NOMO-1 treated with dmso at 0.1 percent for 144 hours (cell line): ENCODE results near the gene ZDBF2.
"Not testable (repeated sequence)": the region's sequence is repeated elsewhere in the genome, so short reads cannot be mapped to it uniquely, and the experiment has no call there.

Experiments
- DNase-seq: peaks from one replicate; lab custom pipeline; 2025; ENCODE audit not compliant: unreplicated experiment; lab: John Stamatoyannopoulos, UW

Gene ZDBF2

DNA sequence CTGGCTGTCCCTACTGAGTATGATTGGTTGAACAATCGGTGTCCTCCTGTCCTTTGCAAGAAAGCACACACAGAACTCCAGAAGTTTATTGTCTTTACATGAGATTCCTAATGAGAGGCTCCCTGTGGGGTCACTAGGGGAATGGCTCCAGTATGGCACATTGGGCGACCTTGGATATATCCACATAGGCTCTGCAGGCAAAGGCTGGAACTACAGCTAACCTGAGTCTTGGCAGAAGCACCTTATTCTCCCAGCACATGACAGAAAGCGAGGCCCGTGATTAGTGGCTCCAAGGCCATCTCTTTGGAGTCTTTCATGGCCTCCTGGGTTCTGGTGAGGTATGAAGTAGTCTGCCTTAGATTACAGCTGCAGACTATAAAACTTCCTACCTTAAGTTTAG, 49.0 kb downstream of the ZDBF2 start:
- no peak for DNase-seq

DNA sequence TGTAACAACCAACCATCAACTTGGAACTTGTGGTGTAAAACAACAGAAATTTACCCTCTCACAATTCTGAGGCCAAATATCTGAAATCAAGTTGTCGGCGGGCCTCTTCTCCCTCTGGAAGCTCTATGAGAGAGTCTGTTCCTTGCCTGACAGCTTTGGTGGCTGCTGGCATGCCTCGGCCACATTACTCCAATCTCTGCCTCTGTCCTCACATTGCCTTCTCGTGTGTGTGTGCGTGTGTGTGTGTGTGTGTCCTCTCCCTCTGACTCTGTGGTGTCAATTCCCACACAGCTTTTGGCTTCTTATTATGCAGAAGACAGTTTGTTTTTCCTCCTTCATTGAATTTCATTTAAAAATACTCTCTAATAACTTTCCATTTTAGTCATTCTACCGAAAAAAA, 50.4 kb downstream of the ZDBF2 start:
- no peak for DNase-seq

DNA sequence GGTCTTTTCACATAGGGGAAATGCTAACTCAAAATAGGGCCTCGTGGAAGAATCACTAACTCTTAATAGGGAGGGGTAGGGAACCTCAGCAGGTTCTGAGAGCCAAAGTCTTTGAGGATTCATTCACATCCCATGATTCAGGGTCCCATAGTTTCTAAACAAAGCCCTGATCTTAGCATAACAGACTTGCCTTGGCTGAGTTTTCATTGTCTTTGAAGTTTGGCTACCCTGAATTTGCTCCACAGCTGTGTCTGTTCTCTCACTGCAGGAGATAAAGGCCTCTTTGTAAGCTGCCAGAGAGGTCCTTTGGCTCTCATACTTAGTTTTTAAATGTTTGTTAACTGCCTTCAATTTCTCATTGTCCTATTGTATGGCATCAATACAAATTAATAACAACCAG, 54.5 kb downstream of the ZDBF2 start:
- DNase-seq: no peak

DNA sequence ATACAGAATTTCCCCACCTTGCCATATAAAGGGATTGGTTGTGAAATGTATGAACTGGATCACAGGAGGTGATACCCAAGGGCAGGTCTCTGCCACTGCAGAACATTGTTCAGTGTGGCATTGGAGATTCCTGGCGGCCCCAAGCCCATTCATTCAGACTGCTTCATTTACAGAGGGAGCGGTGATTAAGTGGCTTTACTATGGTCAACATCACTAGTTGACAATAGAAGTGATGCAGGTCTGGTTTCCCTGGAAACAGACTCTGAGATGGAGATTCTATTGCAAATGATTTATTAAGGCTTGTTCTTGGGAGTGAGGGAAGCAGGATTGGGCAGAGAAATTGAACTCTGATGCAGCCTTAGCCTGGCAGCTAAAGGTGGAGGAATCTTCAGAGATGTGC, 62.4 kb downstream of the ZDBF2 start:
- DNase-seq: no peak

DNA sequence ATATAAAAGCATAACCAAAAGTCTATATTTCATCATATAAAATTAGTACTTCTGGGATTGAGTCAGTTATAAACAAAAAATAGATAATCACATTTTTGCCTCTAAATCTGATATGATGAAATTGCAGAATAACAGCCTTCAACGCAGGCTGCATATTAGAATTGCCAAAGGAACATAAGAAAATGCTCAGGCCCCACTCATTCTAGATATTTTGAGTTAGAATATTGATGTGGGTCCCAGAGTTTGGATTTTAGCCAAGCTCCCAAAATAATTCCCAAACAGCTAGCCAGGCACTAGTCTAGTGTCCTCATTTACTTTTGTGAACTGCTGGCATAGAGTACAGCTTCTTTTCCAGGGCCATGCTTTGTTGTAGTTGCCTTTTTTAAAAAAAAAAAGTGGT, 63.5 kb downstream of the ZDBF2 start:
- no peak for DNase-seq

DNA sequence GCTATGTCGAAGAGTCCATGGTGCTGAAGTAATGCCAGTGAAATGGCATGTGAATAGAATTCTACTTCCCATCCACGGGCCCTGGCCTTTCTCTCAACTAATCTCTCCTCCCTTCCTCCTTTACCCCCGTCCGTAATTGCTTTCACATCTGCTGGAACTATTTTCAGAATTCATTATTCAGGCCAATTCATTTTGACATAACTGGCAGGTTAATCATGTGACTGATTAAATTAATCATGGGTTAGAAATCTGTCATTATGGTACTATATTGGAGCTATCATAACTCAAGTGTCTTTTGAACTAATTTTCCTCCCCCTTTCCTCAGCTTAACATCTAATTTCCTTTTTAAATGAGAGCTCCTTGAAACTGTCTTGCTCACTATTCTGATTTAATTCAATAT, 66.9 kb downstream of the ZDBF2 start:
- no peak for DNase-seq

DNA sequence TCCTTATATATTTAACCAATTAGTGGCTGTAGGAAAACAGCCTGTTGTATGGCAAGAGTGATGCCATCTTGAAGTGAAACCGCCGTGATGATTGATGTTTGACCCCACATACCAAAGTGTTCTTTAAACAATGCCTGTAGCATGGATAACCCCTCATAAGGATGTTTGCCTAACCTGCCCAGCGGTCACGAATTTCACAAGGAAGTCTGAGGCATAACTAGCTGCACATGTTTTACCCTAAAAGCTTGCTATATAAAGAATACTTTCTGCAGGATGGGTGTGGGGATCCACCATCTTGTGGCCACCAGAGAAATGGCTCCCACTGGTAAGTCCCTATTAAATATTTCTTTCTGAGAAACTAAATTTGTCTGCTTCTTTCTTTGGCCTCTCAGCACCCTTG, 68.7 kb downstream of the ZDBF2 start:
- no peak for DNase-seq

DNA sequence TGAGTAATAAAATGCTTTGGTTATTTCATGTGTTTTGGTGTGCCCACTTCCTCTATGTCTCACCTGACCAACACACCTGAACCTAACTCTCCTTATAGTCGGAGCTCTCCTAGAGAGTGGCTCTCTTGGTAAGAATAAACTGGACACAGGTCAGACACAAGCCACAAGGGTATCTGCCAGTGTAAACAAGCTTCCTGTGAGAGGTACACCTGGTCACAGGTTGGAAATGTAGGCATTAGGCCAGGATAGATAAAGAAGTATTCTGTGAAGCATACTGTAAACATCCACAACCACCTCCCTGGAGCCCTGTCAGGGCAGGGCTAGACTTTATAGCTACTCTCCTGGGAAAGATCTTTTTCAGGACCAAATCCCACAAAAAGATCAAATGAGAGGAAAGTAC, 69.4 kb downstream of the ZDBF2 start:
- no peak for DNase-seq

DNA sequence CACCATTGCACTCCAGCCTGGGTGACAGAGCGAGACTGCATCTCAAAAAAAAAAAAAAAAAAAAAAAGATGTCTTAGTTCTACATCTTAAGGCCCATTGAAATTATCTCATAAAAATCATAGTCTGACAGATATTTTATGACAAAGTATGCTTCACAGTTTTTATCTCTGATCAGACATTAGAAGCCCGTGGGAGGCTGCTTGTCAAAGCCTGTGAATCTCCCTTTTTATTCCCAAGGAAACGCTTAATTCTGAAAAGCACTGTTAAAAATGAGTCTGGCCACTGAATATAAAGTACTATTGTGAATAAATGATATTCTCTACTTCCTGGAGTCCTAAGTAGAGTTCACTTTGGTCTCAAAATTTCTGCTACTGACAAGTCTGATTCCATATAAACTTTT, 71.1 kb downstream of the ZDBF2 start:
- DNase-seq: no peak

DNA sequence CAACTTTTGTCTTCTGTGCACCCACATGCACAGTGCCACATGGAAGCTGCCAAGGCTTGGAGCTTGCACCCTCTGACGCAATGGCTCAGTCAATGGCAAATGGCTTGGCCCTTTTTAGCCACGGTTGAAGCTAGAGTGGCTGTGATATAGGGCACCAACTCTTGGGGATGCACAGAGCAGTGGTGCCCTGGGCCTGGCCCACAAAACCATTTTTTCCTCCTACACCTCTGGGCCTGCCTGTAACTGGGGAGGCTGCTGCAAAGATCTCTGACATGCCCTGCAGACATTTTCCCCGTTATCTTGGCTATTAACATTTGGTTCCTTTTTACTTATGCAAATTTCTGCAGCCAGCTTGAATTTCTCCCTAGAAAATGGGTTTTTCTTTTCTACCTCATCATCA, 74.9 kb downstream of the ZDBF2 start:
- no peak for DNase-seq

DNA sequence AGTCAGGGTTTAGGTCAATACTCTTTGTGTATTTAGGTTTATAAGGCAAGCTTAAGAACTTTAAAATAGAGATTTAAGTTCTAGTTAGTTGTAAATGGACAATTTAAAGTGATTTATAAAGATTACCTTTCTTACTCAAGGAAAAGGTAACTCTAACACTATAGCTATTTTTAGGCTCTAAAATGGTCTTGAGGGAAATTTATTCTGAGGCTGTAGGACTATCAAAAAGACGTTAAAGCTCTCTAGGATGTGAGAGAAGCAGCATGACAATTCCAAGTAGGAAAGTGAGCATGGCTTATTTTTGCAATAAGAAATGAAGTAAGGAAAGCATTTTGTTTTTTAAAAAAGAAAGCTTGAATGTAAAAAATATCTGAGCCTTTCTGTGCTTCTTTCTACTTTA, 78.1 kb downstream of the ZDBF2 start:
- DNase-seq: no peak

DNA sequence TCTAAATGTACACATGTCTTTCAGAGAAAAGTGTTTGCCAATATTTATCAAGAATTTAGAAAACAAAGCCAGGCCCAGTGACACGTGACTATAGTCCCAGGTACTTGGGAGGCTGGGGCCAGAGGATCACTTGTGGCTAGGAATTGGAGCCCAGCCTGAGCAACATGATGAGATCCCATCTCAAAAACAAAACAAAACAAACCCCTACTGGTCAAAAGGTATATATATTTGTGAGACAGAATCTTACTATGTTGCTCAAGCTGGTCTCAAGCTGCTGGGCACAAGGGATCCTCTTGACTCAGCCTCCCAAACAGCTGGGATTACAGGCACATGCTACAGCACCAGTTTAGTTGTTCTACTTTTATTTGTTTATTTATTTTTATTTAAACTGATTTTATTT, 79.2 kb downstream of the ZDBF2 start:
- no peak for DNase-seq

DNA sequence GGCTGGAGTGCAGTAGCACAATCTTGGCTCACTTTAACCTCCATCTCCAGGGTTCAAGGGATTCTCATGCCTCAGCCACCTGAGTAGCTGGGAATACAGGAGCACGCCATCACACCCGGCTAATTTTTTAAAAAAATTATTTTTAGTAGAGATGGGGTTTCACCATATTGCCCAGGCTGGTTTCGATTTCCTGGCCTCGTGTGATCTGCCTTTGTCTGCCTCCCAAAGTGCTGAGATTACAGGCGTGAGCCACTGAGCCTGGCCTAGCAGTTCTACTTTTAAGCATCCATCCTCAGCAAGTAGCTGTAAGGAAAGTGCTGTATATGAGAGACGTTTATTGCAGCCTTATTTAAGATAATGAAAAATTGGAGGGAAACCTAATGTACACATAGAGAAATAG, 79.7 kb downstream of the ZDBF2 start:
- DNase-seq: no peak

DNA sequence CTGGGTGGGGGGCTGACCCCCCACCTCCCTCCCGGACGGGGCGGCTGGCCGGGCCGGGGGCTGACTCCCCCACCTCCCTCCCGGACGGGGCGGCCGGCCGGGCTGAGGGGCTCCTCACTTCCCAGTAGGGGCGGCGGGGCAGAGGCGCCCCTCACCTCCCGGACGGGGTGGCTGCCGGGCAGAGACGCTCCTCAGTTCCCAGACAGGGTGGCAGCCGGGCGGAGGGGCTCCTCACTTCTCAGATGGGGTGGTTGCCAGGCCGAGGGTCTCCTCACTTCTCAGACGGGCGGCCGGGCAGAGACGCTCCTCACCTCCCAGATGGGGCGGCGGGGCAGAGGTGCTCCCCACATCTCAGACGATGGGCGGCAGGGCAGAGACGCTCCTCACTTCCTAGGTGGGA, 82.4 kb downstream of the ZDBF2 start:
- DNase-seq: not testable (repeated sequence)

DNA sequence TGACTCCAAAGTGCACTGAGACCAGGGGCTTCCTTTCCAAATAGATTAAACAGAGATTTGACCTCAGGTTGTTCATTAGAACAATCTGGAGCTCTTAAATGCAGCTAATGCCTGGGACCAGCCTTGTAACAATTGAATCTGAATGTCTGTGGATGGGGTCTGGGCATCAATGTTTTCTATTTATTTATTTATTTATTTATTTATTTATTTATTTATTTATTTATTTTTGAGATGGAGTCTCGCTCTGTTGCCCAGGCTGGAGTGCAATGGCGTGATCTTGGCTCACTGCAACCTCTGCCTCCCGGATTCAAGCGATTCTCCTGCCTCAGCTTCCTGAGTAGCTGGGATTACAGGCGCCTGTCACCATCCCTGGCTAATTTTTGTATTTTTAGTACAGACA, 86.4 kb downstream of the ZDBF2 start:
- not testable (repeated sequence) for DNase-seq

DNA sequence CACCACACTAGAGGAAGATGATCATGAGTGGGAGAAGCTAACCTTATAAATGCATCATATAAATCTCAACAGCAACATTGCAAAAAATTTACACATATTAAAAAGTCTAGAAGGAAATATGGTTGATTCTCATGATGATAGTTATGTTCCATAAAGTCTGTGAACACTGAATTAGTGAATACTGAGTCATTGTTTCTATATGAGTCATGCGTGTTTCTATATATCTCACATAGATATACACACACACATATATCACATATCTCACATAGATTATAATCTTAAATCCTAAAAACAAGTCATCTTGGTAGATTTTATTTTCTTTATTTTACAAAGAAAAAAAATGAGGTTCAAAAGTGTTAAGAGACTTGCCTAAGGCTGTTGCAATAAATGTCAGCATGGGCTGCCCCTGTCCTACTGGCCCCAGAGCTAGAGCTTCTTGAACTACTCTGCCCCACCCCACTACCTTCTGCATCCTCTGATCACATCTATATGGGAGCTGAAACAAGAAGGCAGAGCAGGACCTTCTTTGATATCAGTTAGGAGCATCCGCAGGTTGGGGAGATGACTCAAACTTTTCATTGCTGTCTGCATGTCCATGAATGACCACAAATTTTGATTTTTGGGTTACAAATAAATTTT, 87.1 kb downstream of the ZDBF2 start:
- DNase-seq: no peak
